T follicular helper cell (primary cell): Measurements from ENCODE around the gene CTCF.

ENCODE experiments used
- DNase-seq: peaks from one replicate; pipeline ENCODE4 v3.0.0-alpha.2; 2020; ENCODE audit warnings: low read depth

CTCF gene

GRCh38 chr16:67664871-67665270 is 102.5 kb downstream of the CTCF start:
- DNase-seq = no peak

- DNase-seq = no peak
Measured at GRCh38 chr16:67665598-67665997, 103.3 kb downstream of the CTCF start.

GRCh38 chr16:67666032-67666551 is 103.8 kb downstream of the CTCF start:
- no peak for DNase-seq

GRCh38 chr16:67666559-67667452 is 104.5 kb downstream of the CTCF start, which contains the start of the genes C16orf86 and ENKD1:
Gene C16orf86, plus strand, starts transcription at chr16:67666814. Its CDS starts 157 bp downstream, at chr16:67666971.
Gene ENKD1, minus strand, starts transcription at chr16:67666750. Its CDS starts 308 bp downstream, at chr16:67666442.
- peak; percentile 76 for DNase-seq

GRCh38 chr16:67667453-67667816 is 105.1 kb downstream of the CTCF start:
- no peak for DNase-seq

GRCh38 chr16:67667817-67668494 is 105.6 kb downstream of the CTCF start:
- peak; percentile 74 for DNase-seq

- DNase-seq = no peak
Measured at GRCh38 chr16:67668495-67669157, 106.3 kb downstream of the CTCF start.

- no peak for DNase-seq
Measured at GRCh38 chr16:67669499-67670101, 107.3 kb downstream of the CTCF start.

- DNase-seq = no peak
Measured at GRCh38 chr16:67672306-67672705, 110.0 kb downstream of the CTCF start.

- DNase-seq = peak; percentile 34
Measured at GRCh38 chr16:67672739-67673662, 110.7 kb downstream of the CTCF start.

- no peak for DNase-seq
Measured at GRCh38 chr16:67673712-67674580, 111.6 kb downstream of the CTCF start.

- no peak for DNase-seq
Measured at GRCh38 chr16:67674851-67675578, 112.7 kb downstream of the CTCF start.

GRCh38 chr16:67675579-67675935 is 113.2 kb downstream of the CTCF start:
- no peak for DNase-seq

GRCh38 chr16:67675999-67676398 is 113.7 kb downstream of the CTCF start:
- no peak for DNase-seq

GRCh38 chr16:67676516-67676915 is 114.2 kb downstream of the CTCF start:
- no peak for DNase-seq

GRCh38 chr16:67676939-67677338 is 114.6 kb downstream of the CTCF start:
- DNase-seq = no peak

GRCh38 chr16:67677712-67678111 is 115.4 kb downstream of the CTCF start:
- DNase-seq = no peak

- no peak for DNase-seq
Measured at GRCh38 chr16:67678354-67679023, 116.2 kb downstream of the CTCF start.
